T-helper 2 cell (primary cell): ENCODE measurements around the gene GPHA2.
A peak's percentile ranks its signal among the peaks of the same experiment; 100 is the strongest.
"Not testable (repeated sequence)": the region's sequence is repeated elsewhere in the genome, so short reads cannot be mapped to it uniquely, and the experiment has no call there.

Experiments used
- DNase-seq, 5 experiments: peaks; one replicate each; pipeline versions ENCODE4 v3.0.0 to v3.0.0-alpha.2; 2012 to 2022
- total RNA-seq, 2 donors: gene quantifications; one replicate each; lab custom pipeline; 2026; lab: John Stamatoyannopoulos, UW

Gene GPHA2, protein sequence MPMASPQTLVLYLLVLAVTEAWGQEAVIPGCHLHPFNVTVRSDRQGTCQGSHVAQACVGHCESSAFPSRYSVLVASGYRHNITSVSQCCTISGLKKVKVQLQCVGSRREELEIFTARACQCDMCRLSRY
- total RNA-seq: 0 reads per million in 2 donors

DNA sequence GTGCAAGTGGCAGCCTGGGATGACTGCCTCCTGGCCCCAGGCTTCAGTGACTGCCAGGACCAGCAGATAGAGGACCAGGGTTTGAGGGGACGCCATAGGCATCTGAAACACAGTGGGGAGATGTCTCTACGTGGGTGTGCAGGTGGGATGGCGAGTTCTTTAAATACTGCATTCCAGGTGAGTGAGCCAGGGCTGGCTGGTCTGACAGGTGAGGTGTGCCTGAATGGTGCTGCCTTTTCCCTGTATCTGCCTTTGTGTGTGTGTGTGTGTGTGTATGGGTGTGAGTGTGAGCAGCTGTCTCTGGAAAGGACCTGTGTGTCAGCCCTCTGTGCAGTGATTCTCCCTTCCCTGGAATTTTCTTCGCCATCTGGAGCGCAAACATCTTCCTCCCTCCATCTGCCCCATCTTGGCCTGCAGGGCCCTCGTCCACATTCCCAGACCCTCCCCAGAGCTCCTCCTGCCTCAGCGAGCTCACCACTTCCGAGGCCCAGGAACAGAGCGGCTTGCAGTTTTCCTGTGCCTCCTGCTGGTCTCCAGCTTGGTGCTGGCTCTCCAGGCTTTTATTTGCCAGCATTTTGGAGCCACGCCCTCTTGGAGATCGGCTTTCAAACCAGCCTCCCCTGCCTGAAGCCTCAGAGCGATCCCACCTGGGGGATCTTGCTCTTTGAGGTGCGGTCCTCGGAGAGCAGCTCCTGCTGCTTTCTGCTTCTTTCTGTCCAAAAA, at the start of gene GPHA2:
Gene GPHA2, minus strand, starts transcription at position 535 of the 723 bp plus-strand sequence. Its CDS starts 433 bp downstream, at position 102.
- no peak for DNase-seq

DNA sequence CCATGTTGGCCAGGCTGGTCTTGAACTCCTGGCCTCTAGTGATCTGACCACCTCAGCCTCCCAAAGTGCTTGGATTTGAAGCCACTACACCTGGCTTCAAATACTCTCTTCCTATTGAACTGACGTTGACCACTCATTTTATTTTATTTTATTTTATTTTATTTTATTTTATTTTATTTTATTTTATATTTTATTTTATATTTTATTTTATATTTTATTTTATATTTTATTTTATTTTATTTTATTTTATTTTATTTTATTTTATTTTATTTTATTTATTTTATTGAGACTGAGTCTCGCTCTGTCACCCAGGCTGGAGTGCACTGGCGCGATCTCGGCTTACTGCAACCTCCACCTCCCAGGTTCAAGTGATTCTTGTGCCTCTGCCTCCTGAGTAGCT, 47.6 kb upstream of the GPHA2 start:
- DNase-seq: not testable (repeated sequence)

DNA sequence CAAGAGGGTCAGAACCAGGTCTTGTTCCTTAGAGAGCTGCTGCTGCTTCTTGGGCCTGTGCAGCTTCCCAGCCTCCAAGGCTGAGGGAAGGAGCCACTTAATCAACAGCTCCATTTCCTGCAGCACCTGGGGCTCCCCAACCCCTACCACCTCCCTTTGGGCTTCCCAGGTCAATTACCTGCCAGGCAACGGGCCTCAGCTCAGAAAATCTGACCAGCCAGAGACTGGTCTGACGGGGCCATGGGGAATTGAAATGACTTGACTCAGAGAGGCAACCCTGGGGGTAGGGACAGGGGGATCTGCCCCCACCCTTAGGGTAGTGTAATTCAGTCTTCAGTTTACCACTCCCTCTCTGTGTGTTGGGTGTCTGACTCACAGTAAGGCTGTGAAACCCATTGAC, 41.0 kb upstream of the GPHA2 start:
- no peak for DNase-seq

DNA sequence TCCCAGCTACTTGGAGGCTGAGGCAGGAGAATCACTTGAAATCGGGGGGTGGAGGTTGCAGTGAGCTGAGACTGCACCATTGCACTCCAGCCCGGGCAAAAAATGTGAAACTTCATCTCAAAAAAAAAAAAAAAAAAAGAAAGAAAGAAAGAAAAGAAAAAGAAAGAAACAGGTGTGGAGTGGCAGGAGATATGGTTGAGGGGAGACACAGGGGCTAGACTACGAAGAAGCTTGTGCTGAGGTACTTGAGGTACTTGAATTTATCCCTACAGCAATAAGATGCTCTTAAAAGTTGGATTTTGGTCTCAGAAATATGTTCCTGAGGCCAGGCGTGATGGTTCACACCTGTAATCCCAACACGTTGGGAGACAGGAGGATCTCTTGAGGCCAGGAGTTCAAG, 38.4 kb upstream of the GPHA2 start:
- no peak for DNase-seq

DNA sequence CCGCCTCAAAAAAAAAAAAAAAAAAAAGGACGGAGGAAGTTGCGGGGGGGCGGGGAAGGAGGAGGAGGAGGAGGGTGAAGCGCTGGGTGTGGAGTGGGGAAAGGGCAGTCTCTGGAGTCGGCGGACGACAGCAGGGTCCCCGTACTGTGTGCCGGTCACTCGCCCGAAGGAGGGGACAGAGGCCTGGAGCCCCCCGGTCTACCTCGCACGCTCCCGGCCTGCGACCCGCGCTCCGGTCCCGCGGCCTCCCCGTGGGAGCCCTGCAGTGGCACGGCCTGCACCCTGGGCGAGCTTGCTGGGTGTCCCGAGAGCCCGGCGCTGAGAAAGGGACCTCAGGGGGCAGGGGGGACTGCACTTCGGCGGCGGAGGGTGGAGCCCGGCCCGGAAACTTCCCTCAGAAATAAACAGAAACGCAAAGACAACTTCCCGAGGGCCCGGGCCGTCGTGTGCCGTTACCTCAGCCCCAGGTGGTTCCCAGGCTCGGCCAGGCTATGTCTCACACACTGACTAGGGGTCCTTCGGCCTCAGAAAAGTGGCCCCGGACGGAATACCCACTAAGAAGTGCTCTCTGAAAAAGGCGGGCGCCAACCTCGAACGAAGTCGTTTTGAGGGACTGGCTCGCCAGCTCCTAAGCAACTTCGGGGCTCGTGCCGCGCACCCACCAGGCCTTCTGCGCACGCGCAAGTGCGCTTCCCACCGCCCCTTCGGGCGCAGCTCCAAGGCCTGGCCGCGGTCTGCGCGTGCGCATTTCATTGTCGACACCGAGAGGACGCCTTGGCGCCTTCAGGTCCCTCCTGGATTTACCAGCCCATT, 35.9 kb upstream of the GPHA2 start, which contains the start of gene MAJIN:
Gene MAJIN, minus strand, starts transcription at position 688 of the 813 bp plus-strand sequence. CDS start 12,703 bp downstream, outside the sequence.
- DNase-seq: peak; percentile 72 to 86 (median 77)

DNA sequence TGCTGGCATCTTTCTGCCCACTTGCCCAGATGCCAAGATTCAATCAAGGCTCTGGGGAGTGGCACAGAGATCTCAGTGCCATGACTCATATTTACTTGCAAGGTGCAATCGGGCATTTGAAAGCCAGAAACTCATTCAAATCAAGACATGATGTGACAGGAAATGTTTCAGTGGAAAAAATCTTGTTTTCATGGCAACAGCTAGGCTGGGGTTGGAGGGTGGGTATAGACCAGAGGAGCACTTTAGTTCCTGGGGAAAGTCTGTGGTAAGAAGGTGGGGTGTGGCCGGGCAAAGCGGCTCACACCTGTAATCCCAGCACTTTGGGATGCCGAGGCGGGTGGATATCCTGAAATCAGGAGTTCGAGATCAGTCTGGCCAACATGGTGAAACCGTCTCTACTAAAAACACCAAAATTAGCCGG, 35.0 kb upstream of the GPHA2 start:
- DNase-seq: peak in 1 of 5 experiments; percentile 52

DNA sequence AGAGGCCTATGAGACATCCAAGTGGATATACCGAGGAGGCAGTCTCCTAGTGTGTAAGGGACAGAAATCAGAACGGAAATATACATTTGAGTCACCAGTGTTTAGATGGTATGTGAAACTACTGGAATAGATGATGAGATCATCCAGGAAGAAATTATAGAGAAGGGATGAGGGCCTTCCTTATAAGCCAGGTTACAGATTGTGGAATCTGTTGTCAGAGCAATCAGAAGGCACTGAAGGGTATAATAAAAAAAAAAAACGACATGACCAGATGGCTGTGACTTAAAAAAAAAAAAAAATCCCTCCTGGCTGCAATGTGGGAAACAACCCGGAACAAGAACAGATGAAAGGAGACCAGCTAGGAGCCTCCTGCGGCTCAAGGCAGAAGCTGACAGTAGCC, 33.5 kb upstream of the GPHA2 start:
- DNase-seq: no peak

DNA sequence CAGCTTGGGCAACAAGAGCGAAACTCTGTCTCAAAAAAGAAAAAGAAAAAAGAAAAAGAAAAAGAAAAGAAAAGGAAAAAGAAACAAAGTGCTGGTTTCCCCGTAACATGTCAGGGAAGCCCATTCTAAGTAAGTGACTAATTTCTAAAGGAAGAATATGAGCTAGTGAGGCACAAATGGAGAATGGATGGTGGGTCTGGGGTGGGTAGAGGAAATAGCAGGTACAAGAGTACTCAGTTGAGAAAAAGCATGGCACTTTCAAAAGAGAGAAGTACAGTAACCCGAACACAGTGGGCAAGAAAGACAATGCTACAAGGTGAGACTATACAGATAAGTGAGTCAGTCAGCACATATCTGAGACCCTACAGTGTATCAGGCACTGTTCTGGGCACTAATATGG, 31.7 kb upstream of the GPHA2 start:
- peak in 1 of 5 experiments; percentile 7 for DNase-seq

DNA sequence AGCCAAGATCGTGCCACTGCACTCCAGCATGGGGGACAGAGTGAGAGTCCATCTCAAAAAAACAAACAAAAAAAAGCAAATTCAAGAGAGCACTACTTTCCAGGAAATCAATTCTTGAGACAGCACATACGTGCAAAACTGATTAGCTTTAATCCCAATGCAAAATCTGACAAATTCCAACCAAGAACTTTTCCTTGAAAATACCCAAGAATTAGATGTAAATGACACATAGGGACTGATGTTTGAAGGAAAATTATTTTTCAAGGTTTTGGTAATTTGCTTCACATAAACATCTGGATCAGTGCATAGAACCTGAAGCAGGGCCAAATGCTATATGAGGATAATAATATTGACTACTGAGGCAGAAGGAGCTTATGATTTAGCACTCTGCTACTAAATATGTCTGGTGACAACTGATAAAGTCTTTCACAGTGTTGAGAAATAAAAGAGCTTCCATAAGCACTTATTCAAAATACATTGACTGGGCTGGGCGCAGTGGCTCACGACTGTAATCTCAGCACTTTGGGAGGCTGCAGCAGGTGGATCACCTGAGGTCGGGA, 27.5 kb upstream of the GPHA2 start:
- DNase-seq: no peak

DNA sequence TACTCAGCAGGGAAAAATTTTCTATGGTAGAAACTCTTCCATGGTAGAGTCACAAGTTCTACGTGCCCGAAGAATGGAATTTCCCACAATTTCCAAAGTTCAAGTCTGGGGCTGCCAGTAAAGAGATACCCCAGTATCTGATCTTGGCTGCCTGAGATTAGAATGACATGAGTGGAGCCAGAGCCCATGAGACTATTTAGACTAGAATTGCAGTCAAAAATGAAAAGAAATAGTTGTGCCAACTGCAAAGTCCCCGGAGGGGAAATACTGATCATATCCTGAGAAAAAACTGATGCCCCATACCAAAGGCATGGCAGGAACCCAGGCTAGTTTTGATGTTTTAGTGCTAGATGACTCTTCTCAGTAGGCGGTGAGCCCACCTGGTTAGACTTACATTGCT, 25.0 kb upstream of the GPHA2 start:
- no peak for DNase-seq

DNA sequence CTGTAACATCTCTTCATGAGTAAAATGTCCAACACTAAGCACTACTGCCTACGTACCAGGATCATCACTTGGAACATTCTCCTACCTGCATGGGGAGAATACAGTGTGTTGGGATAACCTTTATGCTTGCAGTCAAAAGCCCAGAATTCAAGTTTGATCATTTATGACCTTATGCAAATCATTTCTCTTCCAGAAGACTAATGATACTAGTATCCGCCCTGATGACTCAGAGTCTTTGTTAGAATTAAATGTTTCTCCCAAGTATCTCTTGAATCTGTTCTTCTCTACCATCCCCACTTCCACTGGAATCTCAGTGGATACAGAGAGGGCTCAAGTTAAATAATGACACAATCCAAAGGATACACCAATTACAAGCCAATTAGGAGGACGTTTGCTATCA, 23.8 kb upstream of the GPHA2 start:
- DNase-seq: no peak

DNA sequence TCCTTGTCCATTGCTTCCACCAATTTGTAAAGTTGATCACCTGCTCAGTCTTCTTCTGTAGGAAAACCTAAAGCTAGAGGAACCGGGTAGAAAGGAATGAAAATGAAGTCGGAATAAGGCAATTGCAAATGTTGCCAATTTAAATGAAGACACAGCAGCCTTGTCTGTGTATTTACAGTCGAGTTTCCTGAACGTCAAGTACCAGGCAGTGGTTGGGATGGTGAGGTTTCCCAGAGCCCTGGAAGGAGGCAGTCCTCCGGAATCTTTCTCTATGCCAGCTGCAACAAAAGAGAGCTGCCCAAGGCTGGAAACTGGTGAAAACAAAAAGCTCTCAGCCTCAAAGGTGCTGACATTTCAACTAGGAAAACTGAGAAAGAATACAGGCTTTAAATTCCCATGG, 18.5 kb upstream of the GPHA2 start:
- no peak for DNase-seq

DNA sequence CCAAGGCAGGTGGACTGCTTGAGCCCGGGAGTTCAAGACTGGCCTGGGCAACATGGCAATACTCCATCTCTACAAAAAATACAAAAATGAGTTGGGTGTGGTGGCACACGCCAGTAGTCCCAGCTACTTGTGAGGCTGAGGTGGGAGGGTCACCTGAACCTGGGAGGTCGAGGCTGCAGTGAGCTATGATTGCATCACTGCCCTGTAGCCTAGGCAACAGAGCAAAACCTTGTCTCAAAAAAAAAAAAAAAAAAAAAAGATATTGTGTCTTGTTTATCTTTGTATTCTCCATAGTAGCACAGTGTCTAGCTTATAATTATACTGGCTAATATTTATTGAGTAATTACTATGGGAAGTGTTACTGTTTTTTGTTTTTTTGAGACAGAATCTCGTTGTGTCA, 15.8 kb upstream of the GPHA2 start:
- DNase-seq: no peak

DNA sequence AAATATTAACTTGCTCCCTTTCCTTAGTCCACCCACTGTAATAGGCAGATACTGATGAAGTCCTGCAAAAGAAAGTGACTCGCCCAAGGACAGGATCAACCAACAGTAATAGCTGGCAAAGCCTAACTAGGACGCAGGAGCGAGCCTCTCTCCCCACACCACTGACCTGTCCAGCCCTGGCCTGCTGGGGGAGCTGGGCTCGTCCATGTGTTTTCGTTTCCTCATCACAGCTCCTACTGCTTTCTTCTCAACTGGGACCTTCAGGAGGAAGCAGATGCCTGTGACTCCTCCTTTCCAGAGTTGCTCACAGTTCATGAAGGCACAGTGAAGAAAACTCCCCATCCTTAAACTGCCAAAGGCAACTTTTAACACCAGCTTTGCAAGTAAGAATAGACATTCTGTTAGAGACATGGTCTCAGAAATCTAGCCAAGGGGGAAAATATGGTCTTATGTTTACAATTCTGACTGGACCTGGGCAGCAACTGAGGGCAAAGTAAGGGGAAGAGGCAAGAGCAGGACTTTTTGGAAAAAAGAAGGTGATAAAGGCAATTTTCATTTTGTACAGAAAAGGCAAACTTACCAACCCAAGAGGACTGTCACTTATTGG, 11.6 kb upstream of the GPHA2 start:
- DNase-seq: no peak

DNA sequence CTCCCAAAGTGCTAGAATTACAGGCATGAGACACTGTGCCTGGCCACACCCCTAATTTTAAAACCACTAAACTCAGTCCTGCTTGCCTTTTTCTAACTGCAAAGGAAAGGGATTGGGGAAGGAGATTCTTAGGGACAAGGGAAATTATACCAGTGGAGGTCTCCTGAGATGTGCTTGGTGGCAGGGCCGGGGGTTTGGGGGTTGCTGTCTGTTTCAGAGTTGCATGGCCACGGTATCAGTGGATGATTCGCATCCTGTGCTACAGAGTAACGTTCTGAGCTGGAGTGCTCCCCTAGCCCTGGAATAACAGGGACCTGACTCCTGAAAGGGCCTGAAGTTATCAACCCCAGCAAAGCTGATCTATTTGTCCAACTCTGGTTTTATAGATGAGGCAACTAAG, 846 bp upstream of the GPHA2 start:
- no peak for DNase-seq

DNA sequence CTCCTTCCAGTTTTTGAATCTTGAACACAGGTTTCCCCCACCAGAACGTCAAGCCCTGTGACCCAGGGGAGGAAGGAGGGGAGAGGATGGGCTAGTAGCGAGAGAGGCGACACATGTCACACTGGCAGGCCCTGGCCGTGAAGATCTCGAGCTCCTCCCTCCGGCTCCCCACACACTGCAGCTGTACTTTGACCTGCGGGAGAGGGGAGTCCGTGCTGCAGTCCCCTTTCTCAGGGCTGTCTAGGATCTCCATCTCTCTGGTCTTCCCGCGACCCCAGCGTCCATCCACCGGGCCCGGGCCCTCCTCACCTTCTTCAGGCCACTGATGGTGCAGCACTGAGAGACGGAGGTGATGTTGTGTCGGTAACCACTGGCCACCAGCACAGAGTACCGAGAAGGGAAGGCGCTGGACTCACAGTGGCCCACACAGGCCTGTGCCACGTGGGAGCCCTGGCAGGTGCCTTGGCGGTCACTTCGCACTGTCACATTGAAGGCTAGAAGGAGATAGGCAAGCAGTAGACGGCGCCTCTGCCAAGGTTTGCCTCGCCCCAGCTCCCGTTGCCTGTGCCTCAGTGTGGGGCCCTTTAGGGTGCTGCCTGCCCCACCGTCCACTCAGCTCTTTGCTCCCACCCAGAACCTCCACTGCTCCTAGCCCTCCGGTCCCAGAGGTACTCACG, 873 bp downstream of the GPHA2 start:
- DNase-seq: no peak

DNA sequence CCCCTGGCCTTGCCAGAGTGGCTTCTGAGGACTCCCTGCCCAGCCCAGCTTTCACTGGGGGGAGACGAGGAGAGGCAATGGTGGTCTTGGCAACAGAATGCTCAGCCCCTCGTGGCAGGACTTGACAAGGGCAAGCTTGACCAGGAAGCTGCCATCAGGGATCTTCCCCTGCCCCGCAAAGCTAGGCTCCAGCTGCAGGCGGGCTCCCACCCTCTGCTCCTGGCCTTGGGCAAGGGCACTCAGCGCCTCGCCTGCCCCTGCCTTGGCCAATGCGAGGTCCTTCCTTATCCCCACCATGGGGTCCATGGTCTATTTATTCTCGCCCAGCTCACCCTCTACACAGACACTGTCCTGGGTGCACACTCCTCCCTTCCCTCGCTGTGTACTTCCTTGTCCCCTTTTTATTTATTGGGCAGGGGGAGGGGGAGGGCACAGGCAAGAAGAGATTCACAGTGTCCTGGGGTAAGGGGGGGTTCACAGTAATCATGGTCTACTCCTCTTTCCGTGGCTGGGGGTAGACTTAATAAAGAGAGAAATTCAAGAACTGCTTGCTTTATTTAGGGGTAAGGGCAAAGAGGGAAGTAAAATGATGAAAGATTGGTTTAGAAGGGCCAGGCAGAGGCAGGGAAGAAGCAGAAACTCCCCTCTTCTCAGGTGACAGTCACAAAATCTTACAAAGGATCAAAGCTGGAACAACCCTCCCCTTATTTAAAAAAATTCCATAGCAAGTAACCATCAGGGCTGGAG, 1.6 kb downstream of the GPHA2 start:
- DNase-seq: no peak

DNA sequence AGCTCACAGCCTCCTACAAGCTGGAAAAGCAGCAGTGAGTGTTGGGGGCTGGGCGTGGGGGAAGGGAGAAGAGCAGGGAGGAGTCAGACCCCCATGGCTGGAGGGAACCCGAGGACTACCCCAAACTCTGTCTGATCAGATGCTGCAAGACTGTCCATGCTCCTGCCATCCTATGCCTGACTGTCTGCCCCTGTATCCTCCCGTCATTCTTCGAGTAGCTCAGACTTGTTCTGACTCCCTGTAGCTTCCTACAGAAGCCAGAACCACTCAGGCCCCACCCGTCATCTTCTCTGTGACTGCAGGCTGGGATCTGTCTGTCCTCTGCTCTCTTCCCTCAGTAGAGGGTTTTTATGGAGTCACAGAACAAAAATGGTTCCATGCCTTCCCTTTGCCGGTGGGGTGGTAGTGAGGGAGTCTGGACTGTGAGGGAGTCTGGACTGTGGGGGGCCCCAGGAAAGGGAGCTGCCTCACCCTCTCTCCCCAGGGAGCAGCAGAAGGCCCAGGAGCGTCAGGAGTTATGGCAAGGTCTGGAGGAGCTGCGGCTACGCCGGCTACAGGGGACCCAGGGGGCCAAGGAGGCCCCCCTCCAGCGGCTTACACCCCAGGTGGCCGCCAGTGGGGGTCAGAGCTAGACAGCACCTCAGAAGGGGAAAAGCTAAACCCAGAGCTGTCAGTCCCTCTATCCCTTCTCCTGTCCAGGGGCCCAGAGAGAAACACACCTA, 2.3 kb downstream of the GPHA2 start:
- no peak for DNase-seq

DNA sequence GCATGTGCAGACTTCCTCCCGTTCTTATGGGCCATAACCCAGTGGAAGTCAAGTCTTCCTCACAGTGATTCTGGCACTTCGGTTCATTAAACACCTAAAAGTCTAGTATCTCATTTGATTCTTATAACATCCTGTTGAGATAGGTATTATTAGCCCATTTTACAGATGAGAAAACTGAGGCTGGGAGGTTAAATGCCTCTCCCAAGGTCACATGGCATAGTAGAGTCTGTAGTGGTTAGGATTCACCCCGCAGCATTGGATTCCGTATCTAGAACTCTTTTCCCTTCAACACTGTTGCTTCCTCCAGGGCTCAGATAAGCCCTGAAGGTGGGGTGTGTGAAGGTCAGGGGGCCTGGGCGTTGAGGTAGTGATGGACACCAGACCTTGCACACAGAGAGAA, 3.4 kb downstream of the GPHA2 start:
- no peak for DNase-seq

DNA sequence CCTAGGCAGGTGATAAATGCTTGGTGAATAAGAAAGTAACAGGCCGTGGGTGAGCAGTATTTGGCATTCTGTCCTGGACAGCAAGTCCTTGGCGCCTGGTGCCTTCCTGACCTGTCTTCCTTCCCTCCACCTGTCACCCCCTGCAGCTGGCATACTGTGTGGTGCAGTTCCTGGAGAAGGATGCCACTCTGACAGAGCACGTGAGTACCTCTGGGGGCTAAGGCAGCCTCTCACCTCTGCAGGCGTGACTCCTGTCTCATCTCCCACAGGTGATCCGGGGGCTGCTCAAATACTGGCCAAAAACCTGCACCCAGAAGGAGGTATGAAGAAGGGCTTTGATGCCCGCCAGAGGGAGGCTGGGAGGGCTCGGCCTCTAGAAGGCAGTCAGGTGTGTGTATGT, 4.4 kb downstream of the GPHA2 start:
- no peak for DNase-seq

DNA sequence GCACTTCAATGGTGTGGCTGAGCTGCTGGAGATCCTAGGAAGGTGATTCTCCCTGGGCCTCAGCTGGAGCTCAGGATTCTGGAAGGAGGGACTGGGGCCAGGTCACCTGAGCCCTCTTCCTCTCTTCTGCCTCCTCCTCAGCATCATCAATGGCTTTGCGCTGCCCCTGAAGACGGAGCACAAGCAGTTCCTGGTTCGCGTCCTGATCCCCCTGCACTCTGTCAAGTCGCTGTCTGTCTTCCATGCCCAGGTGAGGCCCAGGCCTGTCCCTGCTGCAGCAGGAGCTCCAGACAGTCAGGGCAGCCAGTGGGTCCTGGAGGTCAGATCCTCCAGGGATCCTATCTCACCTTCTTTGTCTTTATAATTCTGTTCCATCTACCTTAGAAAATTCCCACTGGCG, 5.4 kb downstream of the GPHA2 start:
- no peak for DNase-seq
